ENCODE measurements around the gene JMJD1C.

JMJD1C gene

DNA sequence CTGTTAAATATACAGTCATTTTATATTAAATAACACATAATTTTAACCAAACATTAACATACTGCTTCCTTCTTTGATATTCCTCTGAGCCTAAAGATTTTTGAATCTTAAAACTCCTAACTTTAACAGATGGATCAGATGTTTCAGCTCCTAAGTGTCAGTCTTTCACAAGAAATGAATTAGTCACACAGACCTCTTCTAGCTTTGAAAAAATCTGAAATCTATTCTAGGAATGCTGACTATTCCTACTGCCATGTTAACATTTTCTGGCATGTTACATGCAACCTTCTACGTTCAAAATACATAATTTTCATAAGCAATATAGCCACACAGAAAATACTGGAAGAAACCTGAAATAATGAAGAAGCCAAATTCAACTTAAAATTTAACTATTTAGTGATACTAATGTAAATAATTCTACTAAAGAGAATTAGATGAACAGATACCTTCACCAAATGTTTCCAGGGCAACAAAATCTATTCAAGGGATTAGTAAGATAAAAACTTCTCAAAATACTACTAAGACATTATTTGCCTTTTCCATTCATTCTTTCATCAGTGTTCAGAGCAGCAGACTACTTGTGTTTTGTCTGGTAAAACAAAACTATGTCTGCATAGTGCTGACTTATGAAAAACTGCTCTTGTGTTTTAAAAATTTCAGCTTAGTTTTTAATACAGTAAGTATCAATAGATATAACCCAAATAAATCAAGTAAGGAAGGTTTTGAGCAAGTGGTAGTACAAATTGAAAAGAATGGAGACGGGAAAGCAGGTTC, 9.2 kb downstream of the JMJD1C start:
- Histone ChIP-seq H3K79me2 (peaks cover 35% of the 10 kb centered on the region), H3K4me1 (no peaks in the 10 kb centered on the region), H3K9ac (no peak overlapping the region), H3K27me3 (ENCODE audit: control insufficient read depth, insufficient read depth, low read length) (no peaks in the 10 kb centered on the region), H3K4me3 (ENCODE audit: low read depth, low read length) (no peak overlapping the region), H3K9me3 (ENCODE audit: control insufficient read depth, low read length) (no peaks in the 10 kb centered on the region), H3K4me2 (ENCODE audit: low read length) (no peak overlapping the region), H3K36me3 (ENCODE audit: control insufficient read depth, insufficient read depth, low read length) (no peaks in the 10 kb centered on the region), H2AFZ (no peak overlapping the region), H3K27ac (no peak overlapping the region)
- TF ChIP-seq, protein P1, sequence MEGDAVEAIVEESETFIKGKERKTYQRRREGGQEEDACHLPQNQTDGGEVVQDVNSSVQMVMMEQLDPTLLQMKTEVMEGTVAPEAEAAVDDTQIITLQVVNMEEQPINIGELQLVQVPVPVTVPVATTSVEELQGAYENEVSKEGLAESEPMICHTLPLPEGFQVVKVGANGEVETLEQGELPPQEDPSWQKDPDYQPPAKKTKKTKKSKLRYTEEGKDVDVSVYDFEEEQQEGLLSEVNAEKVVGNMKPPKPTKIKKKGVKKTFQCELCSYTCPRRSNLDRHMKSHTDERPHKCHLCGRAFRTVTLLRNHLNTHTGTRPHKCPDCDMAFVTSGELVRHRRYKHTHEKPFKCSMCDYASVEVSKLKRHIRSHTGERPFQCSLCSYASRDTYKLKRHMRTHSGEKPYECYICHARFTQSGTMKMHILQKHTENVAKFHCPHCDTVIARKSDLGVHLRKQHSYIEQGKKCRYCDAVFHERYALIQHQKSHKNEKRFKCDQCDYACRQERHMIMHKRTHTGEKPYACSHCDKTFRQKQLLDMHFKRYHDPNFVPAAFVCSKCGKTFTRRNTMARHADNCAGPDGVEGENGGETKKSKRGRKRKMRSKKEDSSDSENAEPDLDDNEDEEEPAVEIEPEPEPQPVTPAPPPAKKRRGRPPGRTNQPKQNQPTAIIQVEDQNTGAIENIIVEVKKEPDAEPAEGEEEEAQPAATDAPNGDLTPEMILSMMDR (IDR thresholded peaks at IDR 0.05) = no peak

DNA sequence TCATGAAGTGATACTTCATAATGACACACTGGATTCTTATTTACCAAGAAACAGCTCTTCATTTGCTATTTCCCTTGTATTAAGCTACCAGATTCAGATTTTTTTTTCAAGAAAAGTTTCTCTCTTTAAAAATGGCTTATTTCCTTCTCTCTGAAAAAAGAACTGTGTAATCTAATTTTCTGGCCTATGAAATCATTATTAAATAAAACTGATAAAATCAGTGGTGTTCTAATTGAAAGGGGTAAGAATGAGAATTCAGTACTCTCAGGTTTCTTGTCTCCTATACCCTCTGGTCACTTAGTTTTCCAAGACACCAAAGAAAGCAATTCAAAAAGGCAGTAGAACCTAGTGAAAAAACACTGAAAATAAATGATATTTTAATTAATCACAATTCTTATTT, 10.3 kb downstream of the JMJD1C start:
- H2AFZ ChIP-seq = no peak overlapping the region
- H3K9ac ChIP-seq = no peak overlapping the region
- peaks cover 29% of the 10 kb centered on the region for H3K79me2 ChIP-seq
- no peak overlapping the region for H3K27ac ChIP-seq
- no peak overlapping the region for H3K4me3 ChIP-seq (ENCODE audit: low read depth, low read length)
- H3K36me3 ChIP-seq (ENCODE audit: control insufficient read depth, insufficient read depth, low read length) = no peaks in the 10 kb centered on the region
- H3K4me1 ChIP-seq = no peaks in the 10 kb centered on the region
- no peak overlapping the region for H3K4me2 ChIP-seq (ENCODE audit: low read length)
- no peaks in the 10 kb centered on the region for H3K27me3 ChIP-seq (ENCODE audit: control insufficient read depth, insufficient read depth, low read length)
- no peaks in the 10 kb centered on the region for H3K9me3 ChIP-seq (ENCODE audit: control insufficient read depth, low read length)
- TF ChIP-seq, protein P1 (IDR thresholded peaks at IDR 0.05) = no peak

DNA sequence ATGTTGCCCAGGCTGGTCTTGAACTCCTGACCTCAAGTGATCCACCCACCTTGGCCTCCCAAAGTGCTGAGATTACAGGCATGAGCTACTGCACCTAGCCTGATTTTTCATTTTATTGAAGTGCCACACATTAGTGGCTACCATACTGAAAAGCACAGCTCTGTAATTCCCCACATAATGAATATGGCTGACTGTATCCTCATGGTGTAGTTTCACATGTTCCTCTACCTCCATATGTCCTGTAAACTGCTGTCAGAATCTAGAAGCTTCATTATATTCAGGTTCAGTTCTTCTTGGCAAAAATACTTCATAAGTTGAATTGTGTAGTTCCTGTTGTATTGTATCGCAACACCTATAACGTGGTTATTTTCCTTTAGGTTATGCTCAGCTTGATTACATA, 11.1 kb downstream of the JMJD1C start:
- H3K36me3 ChIP-seq (ENCODE audit: control insufficient read depth, insufficient read depth, low read length) = no peaks in the 10 kb centered on the region
- H3K4me2 ChIP-seq (ENCODE audit: low read length) = no peak overlapping the region
- no peak overlapping the region for H3K4me3 ChIP-seq (ENCODE audit: low read depth, low read length)
- TF ChIP-seq, protein P1 (IDR thresholded peaks at IDR 0.05) = no peak
- no peak overlapping the region for H2AFZ ChIP-seq
- no peaks in the 10 kb centered on the region for H3K27me3 ChIP-seq (ENCODE audit: control insufficient read depth, insufficient read depth, low read length)
- H3K4me1 ChIP-seq = no peaks in the 10 kb centered on the region
- peaks cover 26% of the 10 kb centered on the region for H3K79me2 ChIP-seq
- no peak overlapping the region for H3K9ac ChIP-seq
- H3K27ac ChIP-seq = no peak overlapping the region
- H3K9me3 ChIP-seq (ENCODE audit: control insufficient read depth, low read length) = no peaks in the 10 kb centered on the region

DNA sequence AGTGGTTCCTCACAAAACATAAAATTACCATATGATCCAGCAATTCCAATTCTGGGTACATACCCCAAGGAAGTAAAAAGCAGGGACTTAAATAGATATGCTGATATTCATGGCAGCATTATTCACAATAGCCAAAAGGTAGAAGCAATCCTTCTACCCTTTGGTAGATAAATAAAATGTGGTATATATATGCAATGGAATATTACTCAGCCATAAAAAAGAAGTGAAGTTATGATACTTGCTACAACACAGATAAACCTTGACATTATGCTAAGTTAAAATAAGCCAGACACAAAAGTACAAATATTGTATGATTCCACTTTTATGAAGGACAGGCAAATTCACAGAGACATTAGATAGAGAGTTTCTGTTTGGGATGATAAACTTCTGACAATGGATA, 13.3 kb downstream of the JMJD1C start:
- H3K79me2 ChIP-seq = peaks cover 34% of the 10 kb centered on the region
- no peak overlapping the region for H3K4me3 ChIP-seq (ENCODE audit: low read depth, low read length)
- H3K9me3 ChIP-seq (ENCODE audit: control insufficient read depth, low read length) = no peaks in the 10 kb centered on the region
- no peak overlapping the region for H3K4me2 ChIP-seq (ENCODE audit: low read length)
- no peak overlapping the region for H3K27ac ChIP-seq
- no peaks in the 10 kb centered on the region for H3K4me1 ChIP-seq
- H3K36me3 ChIP-seq (ENCODE audit: control insufficient read depth, insufficient read depth, low read length) = no peaks in the 10 kb centered on the region
- TF ChIP-seq, protein P1 (IDR thresholded peaks at IDR 0.05) = no peak
- no peaks in the 10 kb centered on the region for H3K27me3 ChIP-seq (ENCODE audit: control insufficient read depth, insufficient read depth, low read length)
- H2AFZ ChIP-seq = no peak overlapping the region
- H3K9ac ChIP-seq = no peak overlapping the region
